ENCODE measurements around the gene CDK5. TPM values are rescaled to one million over a fixed set of nuclear protein-coding genes. Genes with fewer than 3 reads are reported as not detected.

CDK5 gene
- total RNA-seq, 1 experiment from 2014 or later: 21.1 TPM

DNA sequence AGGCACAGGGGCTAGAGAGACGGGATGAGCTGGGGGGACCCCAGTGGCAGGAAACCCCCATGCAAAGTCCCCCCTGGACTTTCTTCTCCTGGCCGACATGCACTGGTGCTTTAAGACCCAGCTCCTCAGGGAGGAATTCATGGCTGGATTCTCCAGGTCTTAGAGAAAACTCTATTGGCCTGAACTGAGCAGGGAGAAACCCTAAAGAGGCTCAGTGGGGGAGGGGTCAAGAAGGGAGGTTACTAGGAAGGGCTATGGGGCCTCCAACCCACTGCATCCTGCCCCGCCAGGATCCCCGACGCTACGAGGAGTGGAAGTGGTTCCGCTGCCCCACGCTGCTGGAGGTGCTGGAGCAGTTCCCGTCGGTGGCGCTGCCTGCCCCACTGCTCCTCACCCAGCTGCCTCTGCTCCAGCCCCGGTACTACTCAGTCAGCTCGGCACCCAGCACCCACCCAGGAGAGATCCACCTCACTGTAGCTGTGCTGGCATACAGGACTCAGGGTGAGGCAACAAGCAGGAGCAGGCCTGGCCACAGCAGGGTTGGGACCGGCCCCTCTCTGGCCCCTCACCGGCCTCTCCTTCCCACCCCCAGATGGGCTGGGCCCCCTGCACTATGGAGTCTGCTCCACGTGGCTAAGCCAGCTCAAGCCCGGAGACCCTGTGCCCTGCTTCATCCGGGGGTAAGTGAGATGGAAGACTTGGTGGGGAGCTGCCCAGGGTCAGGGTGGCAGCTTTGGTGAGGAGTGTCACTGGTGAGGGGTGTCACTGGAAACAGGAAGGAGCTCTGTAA, 47.2 kb downstream of the CDK5 start:
- TF ChIP-seq, protein P1, sequence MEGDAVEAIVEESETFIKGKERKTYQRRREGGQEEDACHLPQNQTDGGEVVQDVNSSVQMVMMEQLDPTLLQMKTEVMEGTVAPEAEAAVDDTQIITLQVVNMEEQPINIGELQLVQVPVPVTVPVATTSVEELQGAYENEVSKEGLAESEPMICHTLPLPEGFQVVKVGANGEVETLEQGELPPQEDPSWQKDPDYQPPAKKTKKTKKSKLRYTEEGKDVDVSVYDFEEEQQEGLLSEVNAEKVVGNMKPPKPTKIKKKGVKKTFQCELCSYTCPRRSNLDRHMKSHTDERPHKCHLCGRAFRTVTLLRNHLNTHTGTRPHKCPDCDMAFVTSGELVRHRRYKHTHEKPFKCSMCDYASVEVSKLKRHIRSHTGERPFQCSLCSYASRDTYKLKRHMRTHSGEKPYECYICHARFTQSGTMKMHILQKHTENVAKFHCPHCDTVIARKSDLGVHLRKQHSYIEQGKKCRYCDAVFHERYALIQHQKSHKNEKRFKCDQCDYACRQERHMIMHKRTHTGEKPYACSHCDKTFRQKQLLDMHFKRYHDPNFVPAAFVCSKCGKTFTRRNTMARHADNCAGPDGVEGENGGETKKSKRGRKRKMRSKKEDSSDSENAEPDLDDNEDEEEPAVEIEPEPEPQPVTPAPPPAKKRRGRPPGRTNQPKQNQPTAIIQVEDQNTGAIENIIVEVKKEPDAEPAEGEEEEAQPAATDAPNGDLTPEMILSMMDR (conservative IDR thresholded peaks at IDR 0.05; ENCODE audit: low read depth, low read length): no peak
- no peak for TF ChIP-seq EZH2 (IDR thresholded peaks at IDR 0.05; ENCODE audit: borderline replicate concordance, low read depth, low read length, poor library complexity, severe bottlenecking)
- no peak overlapping the region for H3K27ac ChIP-seq (ENCODE audit: low read depth, low read length, poor library complexity, severe bottlenecking)
- no peak overlapping the region for H3K4me3 ChIP-seq (ENCODE audit: low read depth, low read length, poor library complexity, severe bottlenecking)
- no peak for DNase-seq (ENCODE audit: low spot score)
- no peaks in the 10 kb centered on the region for H3K9me3 ChIP-seq (ENCODE audit: low read depth, low read length, poor library complexity, severe bottlenecking)
- peaks cover 26% of the 10 kb centered on the region for H3K4me1 ChIP-seq (ENCODE audit: insufficient read depth, low read length, poor library complexity, severe bottlenecking)
- H3K36me3 ChIP-seq (ENCODE audit: insufficient read depth, low read length, poor library complexity, severe bottlenecking): no peaks in the 10 kb centered on the region
- intact Hi-C loops (cut with micrococcal nuclease; ENCODE audit: unreplicated experiment): loop anchor here (5.0 kb wide), 1 partner anchor 102 kb away; no protein-coding TSS in a partner anchor
- H3K27me3 ChIP-seq (replicated peaks; ENCODE audit: insufficient read depth, low read depth, low read length, poor library complexity): no peaks in the 10 kb centered on the region
- ChIA-PET POLR2A (ENCODE audit: low non-redundant PET) (no interaction called here), CTCF (interaction anchor here (0.6 kb wide), 1 partner anchor 9 kb away, joined by 3 read pairs; no protein-coding TSS in a partner anchor)
- no TSS peak for BruUV-seq (replicated peaks)

DNA sequence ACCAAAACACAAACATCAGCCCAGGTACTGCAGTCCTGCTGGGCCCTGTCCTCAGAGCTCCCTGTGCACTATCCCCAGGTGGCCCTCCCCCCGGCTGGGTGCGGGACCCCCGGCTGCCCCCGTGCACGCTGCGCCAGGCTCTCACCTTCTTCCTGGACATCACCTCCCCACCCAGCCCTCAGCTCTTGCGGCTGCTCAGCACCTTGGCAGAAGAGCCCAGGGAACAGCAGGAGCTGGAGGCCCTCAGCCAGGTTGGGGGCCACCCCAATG, 47.7 kb downstream of the CDK5 start:
- Histone ChIP-seq H3K27ac (ENCODE audit: low read depth, low read length, poor library complexity, severe bottlenecking) (no peak overlapping the region), H3K27me3 (replicated peaks; ENCODE audit: insufficient read depth, low read depth, low read length, poor library complexity) (no peaks in the 10 kb centered on the region), H3K4me3 (ENCODE audit: low read depth, low read length, poor library complexity, severe bottlenecking) (no peak overlapping the region), H3K9me3 (ENCODE audit: low read depth, low read length, poor library complexity, severe bottlenecking) (no peaks in the 10 kb centered on the region), H3K4me1 (ENCODE audit: insufficient read depth, low read length, poor library complexity, severe bottlenecking) (peaks cover 26% of the 10 kb centered on the region), H3K36me3 (ENCODE audit: insufficient read depth, low read length, poor library complexity, severe bottlenecking) (no peaks in the 10 kb centered on the region)
- BruUV-seq (replicated peaks): no TSS peak
- ChIA-PET CTCF (interaction anchor here (0.6 kb wide), 1 partner anchor 70 kb away, joined by 4 read pairs; no protein-coding TSS in a partner anchor), POLR2A (ENCODE audit: low non-redundant PET) (no interaction called here)
- no peak for DNase-seq (ENCODE audit: low spot score)
- intact Hi-C loops (cut with micrococcal nuclease; ENCODE audit: unreplicated experiment): loop anchor here (5.0 kb wide), 1 partner anchor 102 kb away; no protein-coding TSS in a partner anchor
- no peak for TF ChIP-seq EZH2 (IDR thresholded peaks at IDR 0.05; ENCODE audit: borderline replicate concordance, low read depth, low read length, poor library complexity, severe bottlenecking)
- TF ChIP-seq, protein P1 (conservative IDR thresholded peaks at IDR 0.05; ENCODE audit: low read depth, low read length): no peak

DNA sequence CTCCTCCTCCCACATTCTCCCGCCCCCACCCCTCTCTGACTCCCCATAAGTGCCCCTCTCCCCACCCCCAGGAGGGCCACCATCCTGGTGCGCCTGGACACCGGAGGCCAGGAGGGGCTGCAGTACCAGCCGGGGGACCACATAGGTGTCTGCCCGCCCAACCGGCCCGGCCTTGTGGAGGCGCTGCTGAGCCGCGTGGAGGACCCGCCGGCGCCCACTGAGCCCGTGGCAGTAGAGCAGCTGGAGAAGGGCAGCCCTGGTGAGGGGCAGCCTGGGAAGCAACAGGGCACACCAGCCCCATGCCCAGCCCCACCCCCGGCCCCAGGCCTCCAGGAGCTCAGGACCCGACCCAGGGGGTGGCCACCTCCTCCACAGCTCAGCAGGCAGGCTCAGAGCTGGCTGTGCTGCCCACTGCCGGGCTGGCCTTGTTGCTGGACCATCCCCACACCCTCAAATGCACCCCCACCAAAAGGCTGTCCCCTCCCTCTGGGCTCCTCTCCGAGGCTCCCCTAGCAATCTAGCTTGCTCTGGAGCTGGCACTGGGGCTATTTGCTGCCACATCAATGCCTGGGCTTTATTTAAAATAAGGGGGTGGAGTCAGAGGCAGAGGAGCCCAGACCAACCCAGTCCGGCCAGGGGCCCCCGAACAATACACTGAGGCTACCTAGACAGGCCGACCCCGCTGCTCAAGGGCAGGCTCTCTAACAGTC, 48.2 kb downstream of the CDK5 start:
- Histone ChIP-seq H3K4me1 (ENCODE audit: insufficient read depth, low read length, poor library complexity, severe bottlenecking) (peaks cover 26% of the 10 kb centered on the region), H3K9me3 (ENCODE audit: low read depth, low read length, poor library complexity, severe bottlenecking) (no peaks in the 10 kb centered on the region), H3K27ac (ENCODE audit: low read depth, low read length, poor library complexity, severe bottlenecking) (no peak overlapping the region), H3K36me3 (ENCODE audit: insufficient read depth, low read length, poor library complexity, severe bottlenecking) (no peaks in the 10 kb centered on the region), H3K4me3 (ENCODE audit: low read depth, low read length, poor library complexity, severe bottlenecking) (no peak overlapping the region), H3K27me3 (replicated peaks; ENCODE audit: insufficient read depth, low read depth, low read length, poor library complexity) (no peaks in the 10 kb centered on the region)
- ChIA-PET POLR2A (ENCODE audit: low non-redundant PET) (no interaction called here), CTCF (interaction anchor here (0.6 kb wide), 1 partner anchor 70 kb away, joined by 4 read pairs; no protein-coding TSS in a partner anchor)
- intact Hi-C loops (cut with micrococcal nuclease; ENCODE audit: unreplicated experiment): loop anchor here (5.0 kb wide), 1 partner anchor 103 kb away; no protein-coding TSS in a partner anchor
- no peak for DNase-seq (ENCODE audit: low spot score)
- TF ChIP-seq EZH2 (IDR thresholded peaks at IDR 0.05; ENCODE audit: borderline replicate concordance, low read depth, low read length, poor library complexity, severe bottlenecking): no peak
- TF ChIP-seq, protein P1 (conservative IDR thresholded peaks at IDR 0.05; ENCODE audit: low read depth, low read length): no peak
- no TSS peak for BruUV-seq (replicated peaks)
